HG03139 (cell line): ENCODE results near the gene JAG2.

Experiments used
- ATAC-seq: cut with Tn5 transposase; IDR thresholded peaks from one replicate; pipeline ENCODE4 v1.9.1; 2021; ENCODE audit not compliant: unreplicated experiment

Gene JAG2

DNA sequence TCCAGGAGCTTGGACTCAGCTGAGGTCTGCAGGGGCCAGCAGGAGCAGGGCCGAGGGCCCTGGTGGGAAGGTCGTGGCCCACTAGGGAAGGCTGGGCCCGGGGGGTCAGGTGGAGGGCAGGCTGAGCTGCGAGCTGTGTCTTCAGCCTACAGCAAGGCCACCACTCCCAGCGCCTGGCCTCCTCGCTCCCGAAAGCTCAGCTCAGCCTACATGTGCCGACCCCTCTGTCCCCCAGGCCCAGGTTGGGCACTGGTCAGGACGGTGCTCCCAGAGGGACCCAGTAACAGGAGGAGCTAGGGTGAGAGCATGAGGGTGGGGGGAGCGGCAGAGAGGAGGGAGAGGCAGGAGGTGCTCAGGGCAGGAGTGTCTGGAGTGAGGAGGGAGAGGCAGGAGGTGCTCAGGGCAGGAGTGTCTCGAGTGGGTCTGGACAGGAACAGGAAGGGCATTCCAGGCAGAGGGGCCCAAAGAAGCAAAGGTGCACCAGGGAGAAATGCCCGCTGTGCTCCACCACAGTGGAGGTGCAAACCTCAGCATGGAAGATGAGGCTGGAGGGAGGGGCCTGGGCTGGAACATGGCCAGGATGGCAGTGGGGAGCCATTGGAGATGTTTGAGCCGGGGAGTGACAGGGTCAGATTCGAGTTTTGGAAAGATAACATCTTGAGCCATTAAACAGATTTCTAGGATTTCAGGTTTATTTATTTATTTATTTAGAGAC lies 74.2 kb downstream of the JAG2 start:
- ATAC-seq, result no peak

DNA sequence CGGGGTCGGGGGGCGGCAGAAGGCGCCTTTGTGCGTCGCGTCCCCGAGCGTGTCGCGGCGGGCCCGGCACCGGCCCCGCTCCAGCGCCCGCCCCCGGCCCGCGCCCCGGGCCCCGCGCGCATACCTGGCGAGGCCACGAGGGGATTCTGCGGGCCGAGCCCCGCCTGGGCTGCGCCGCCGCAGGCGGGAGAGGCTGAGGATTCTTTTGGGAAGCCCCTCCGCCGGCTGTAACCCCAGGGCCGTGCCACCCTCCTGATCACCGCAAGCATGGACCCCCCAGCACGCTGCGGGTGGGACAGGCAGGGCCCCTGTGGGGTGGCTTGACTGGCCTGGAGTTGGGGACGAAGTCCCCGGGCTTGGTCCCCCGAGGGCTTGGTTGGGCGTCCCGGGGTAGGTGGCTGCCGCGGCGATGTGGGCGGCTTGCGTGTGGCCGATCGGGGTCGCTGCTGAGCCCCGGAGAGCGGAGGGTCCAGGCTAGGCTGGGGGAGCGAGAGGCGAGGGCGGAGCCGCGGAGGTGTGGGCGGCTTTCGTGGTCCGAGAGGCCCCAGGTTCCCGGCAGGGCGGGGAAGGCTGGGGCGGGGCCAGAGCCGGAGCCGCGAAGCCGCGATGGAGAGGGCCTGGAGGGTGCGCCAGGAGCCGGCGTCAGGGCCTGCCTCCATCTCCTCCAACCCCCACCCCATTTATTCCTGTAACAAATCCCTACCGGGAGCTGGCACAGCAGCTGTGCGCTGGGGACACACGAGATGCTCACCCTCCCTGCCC lies 75.0 kb downstream of the JAG2 start:
- peak; percentile 57 for ATAC-seq

DNA sequence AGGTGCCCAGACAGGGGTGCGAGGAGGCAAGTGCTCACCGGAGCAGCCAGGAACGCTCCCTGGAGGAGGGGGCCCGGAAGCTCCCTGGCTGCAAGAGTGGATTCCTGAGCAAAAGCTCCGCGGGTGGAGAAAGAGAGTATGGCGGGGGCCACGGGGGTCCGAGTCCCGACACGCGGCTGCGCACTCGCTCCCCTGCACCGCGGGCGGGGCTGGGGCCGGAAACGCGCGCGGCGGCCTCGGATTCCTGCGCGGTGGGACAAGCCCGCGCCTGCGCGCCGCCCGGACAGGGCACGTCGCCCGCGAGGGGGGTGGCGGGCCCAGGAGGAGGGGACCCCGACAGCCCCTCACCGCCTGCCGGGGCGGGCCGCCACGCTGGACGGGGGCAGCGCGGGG lies 75.5 kb downstream of the JAG2 start:
- ATAC-seq, result no peak

- no peak for ATAC-seq
Measured at GRCh38 chr14:105092171-105093037, 76.2 kb downstream of the JAG2 start.

- no peak for ATAC-seq
Measured at GRCh38 chr14:105091517-105092170, 76.9 kb downstream of the JAG2 start.

DNA sequence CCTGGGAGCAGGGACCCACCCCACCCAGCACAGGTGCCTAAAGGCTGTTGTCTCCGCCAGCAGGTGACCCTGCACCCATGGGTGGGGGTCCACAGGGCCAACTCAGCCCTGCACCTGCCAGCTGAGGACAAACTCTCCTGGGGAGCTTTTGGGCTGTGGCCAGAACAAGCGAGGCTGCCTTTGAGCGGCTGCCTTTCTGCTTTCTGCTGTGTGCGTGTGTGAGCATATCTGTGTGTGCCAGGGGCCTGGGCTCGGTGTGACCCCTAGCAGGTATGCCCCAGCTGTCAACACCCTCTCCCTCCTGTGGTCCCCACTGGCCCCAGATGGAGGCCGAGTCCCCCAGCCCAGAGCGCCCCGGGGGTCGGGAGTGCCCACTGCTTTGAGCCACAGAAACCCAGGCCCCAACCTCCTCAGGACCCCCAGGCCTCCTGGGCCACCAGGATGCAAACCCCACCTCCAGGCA lies 77.5 kb downstream of the JAG2 start:
- ATAC-seq, result no peak
